Ishikawa (cell line): Measurements from ENCODE around the gene PCDHGA1.

Experiments
- MAX ChIP-seq: IDR thresholded peaks from 2 replicates; pipeline ENCODE4 v1.6.1; 2012
- REST ChIP-seq: IDR thresholded peaks from 2 replicates; pipeline ENCODE4 v1.6.1; 2012; ENCODE audit warnings: low read depth, mild to moderate bottlenecking
- TAF1 ChIP-seq: IDR thresholded peaks from 2 replicates; pipeline ENCODE4 v1.6.1; 2012; ENCODE audit warnings: low read depth, mild to moderate bottlenecking
- ZBTB7A ChIP-seq: IDR thresholded peaks from 2 replicates; pipeline ENCODE4 v1.6.1; 2012; ENCODE audit warnings: low read depth

GRCh38 chr5:141504216-141504615, 173.9 kb downstream of the PCDHGA1 start:
- TF ChIP-seq TAF1 (no peak), MAX (no peak), REST (no peak), ZBTB7A (no peak)
